Astrocyte (in vitro differentiated cells and primary cell): Measurements from ENCODE around the gene KSR2. TPM values are rescaled to one million over a fixed set of nuclear protein-coding genes. Genes with fewer than 3 reads are reported as not detected.

Source experiments
- DNase-seq: peaks from one replicate; pipeline ENCODE4 v3.0.0-alpha.2; 2010; ENCODE audit warnings: low read depth
- FAIRE-seq: peaks from 2 replicates; lab custom pipeline; 2011; peaks lifted over from hg19 to GRCh38; lab: Jason Lieb, UNC
- H2AFZ ChIP-seq: 2 replicates; pipeline ENCODE4 v1.6.0; 2012; ENCODE audit warnings: low read depth, low read length, inconsistent platforms
- H3K27ac ChIP-seq: 2 replicates; pipeline ENCODE4 v1.5.1; 2011; ENCODE audit warnings: low read depth, low read length, inconsistent platforms
- H3K27me3 ChIP-seq: 2 replicates; pipeline ENCODE4 v1.6.0; 2011; ENCODE audit warnings: low read length, inconsistent platforms; ENCODE audit not compliant: insufficient read depth
- H3K36me3 ChIP-seq: 2 replicates; pipeline ENCODE4 v1.5.1; 2011; ENCODE audit warnings: low read length, inconsistent platforms; ENCODE audit not compliant: insufficient read depth
- H3K4me1 ChIP-seq: 2 replicates; pipeline ENCODE4 v1.5.1; 2011; ENCODE audit warnings: low read length, inconsistent platforms; ENCODE audit not compliant: insufficient read depth
- H3K4me2 ChIP-seq: 2 replicates; pipeline ENCODE4 v1.6.0; 2012; ENCODE audit warnings: low read length, inconsistent platforms
- H3K4me3 ChIP-seq: 2 replicates; pipeline ENCODE4 v1.5.1; 2011; ENCODE audit warnings: low read depth, mild to moderate bottlenecking, low read length, inconsistent platforms; ENCODE audit not compliant: insufficient read depth
- H3K79me2 ChIP-seq: 2 replicates; pipeline ENCODE4 v1.6.0; 2012; ENCODE audit warnings: mild to moderate bottlenecking, low read length, inconsistent platforms; ENCODE audit not compliant: insufficient read depth
- H3K9ac ChIP-seq: 2 replicates; pipeline ENCODE4 v1.6.0; 2012; ENCODE audit warnings: mild to moderate bottlenecking, low read length, inconsistent platforms
- H3K9me3 ChIP-seq: 2 replicates; pipeline ENCODE4 v1.5.1; 2012; ENCODE audit warnings: low read depth, mild to moderate bottlenecking, low read length, inconsistent platforms; ENCODE audit not compliant: insufficient read depth
- H4K20me1 ChIP-seq: 2 replicates; pipeline ENCODE4 v1.6.0; 2012; ENCODE audit warnings: low read length, inconsistent platforms; ENCODE audit not compliant: insufficient read depth
- H3K27ac Mint-ChIP-seq: one replicate; pipeline ENCODE4 v1.8.0; 2021; ENCODE audit warnings: mild to moderate bottlenecking, mixed read lengths; ENCODE audit not compliant: unreplicated experiment
- H3K27me3 Mint-ChIP-seq: one replicate; pipeline ENCODE4 v1.8.0; 2021; ENCODE audit warnings: low read depth, mixed read lengths; ENCODE audit not compliant: unreplicated experiment
- H3K36me3 Mint-ChIP-seq: one replicate; pipeline ENCODE4 v1.8.0; 2021; ENCODE audit warnings: low read depth, mixed read lengths; ENCODE audit not compliant: unreplicated experiment
- H3K4me1 Mint-ChIP-seq: one replicate; pipeline ENCODE4 v1.8.0; 2021; ENCODE audit warnings: low read depth, mixed read lengths; ENCODE audit not compliant: unreplicated experiment
- H3K4me3 Mint-ChIP-seq: one replicate; pipeline ENCODE4 v1.8.0; 2021; ENCODE audit warnings: mild to moderate bottlenecking, moderate library complexity, mixed read lengths; ENCODE audit not compliant: unreplicated experiment
- H3K9me3 Mint-ChIP-seq: one replicate; pipeline ENCODE4 v1.8.0; 2021; ENCODE audit warnings: mild to moderate bottlenecking, mixed read lengths; ENCODE audit not compliant: unreplicated experiment
- CTCF ChIP-seq: IDR thresholded peaks from 2 replicates; pipeline ENCODE4 v1.5.1; 2011; ENCODE audit warnings: low read depth, mild to moderate bottlenecking, inconsistent platforms, low read length, moderate library complexity; ENCODE audit not compliant: insufficient read depth
- EZH2 ChIP-seq: IDR thresholded peaks from 2 replicates; pipeline ENCODE4 v1.6.1; 2012; ENCODE audit warnings: mild to moderate bottlenecking, low read length, inconsistent platforms; ENCODE audit not compliant: insufficient read depth
- total RNA-seq: library from RNA; stranded (reverse); gene quantifications from 2 replicates; pipeline ENCODE4 v1.2.1, GENCODE V29; 2021

KSR2 gene
- total RNA-seq, 1 donor from 2014 or later = 0.98 TPM

GRCh38 chr12:117684471-117684870 lies 284.3 kb downstream of the KSR2 start:
- no peak overlapping the region for H3K9ac ChIP-seq
- H3K79me2 ChIP-seq = no peaks in the 10 kb centered on the region
- no peaks in the 10 kb centered on the region for H3K9me3 ChIP-seq
- H3K4me2 ChIP-seq = peak overlapping the region; percentile 75
- no peak overlapping the region for H3K4me3 ChIP-seq
- no peak overlapping the region for H2AFZ ChIP-seq
- no peaks in the 10 kb centered on the region for H4K20me1 ChIP-seq
- peaks cover 57% of the 10 kb centered on the region for H3K4me1 Mint-ChIP-seq
- no peak overlapping the region for H3K4me3 Mint-ChIP-seq
- DNase-seq = no peak
- no peak for FAIRE-seq
- TF ChIP-seq CTCF = no peak
- TF ChIP-seq EZH2 = no peak
- H3K36me3 ChIP-seq = no peaks in the 10 kb centered on the region
- peaks cover 47% of the 10 kb centered on the region for H3K4me1 ChIP-seq
- no peaks in the 10 kb centered on the region for H3K9me3 Mint-ChIP-seq
- H3K27ac Mint-ChIP-seq = peak overlapping the region; percentile 99
- H3K36me3 Mint-ChIP-seq = no peaks in the 10 kb centered on the region
- H3K27me3 Mint-ChIP-seq = no peaks in the 10 kb centered on the region
- H3K27ac ChIP-seq = peak overlapping the region; percentile 85
- H3K27me3 ChIP-seq = no peaks in the 10 kb centered on the region

DNA sequence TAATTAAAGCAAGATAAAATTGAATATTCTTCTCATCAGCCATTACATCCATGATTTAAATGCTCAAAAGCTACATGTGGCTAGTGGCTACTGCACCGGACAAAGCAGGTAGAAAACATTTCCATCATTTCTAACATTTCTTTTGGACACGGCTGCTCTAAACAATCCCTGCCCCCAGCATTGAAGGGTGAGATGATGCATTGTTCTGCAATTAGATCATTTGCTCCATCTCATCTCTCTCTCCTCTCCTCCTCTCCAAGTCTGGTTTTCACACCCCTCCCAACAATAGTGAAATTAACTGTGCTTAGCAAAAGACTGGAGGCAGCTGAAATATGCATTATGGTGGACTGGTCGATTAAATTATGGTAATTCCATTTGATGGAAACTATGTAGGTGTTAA lies 288.5 kb downstream of the KSR2 start:
- no peak for TF ChIP-seq EZH2
- no peak for TF ChIP-seq CTCF
- Mint-ChIP-seq H3K4me3 (no peak overlapping the region), H3K36me3 (peaks cover 3% of the 10 kb centered on the region), H3K27ac (peak overlapping the region; percentile 80), H3K4me1 (peaks cover 27% of the 10 kb centered on the region), H3K27me3 (no peaks in the 10 kb centered on the region), H3K9me3 (no peaks in the 10 kb centered on the region)
- Histone ChIP-seq H3K9me3 (no peaks in the 10 kb centered on the region), H3K9ac (peak overlapping the region; percentile 18), H3K4me3 (no peak overlapping the region), H3K4me1 (peaks cover 25% of the 10 kb centered on the region), H3K36me3 (no peaks in the 10 kb centered on the region), H4K20me1 (no peaks in the 10 kb centered on the region), H3K4me2 (peak overlapping the region; percentile 62), H3K79me2 (no peaks in the 10 kb centered on the region), H3K27me3 (no peaks in the 10 kb centered on the region), H2AFZ (no peak overlapping the region), H3K27ac (peak overlapping the region; percentile 17)
- FAIRE-seq = no peak
- peak; percentile 53 for DNase-seq

- Histone ChIP-seq H2AFZ (no peak overlapping the region), H3K79me2 (no peaks in the 10 kb centered on the region), H3K27me3 (no peaks in the 10 kb centered on the region), H3K36me3 (no peaks in the 10 kb centered on the region), H3K9me3 (no peaks in the 10 kb centered on the region), H4K20me1 (no peaks in the 10 kb centered on the region), H3K4me2 (peak overlapping the region; percentile 62), H3K4me3 (no peak overlapping the region), H3K9ac (peak overlapping the region; percentile 18), H3K27ac (peak overlapping the region; percentile 17), H3K4me1 (peaks cover 20% of the 10 kb centered on the region)
- Mint-ChIP-seq H3K9me3 (peaks cover 3% of the 10 kb centered on the region), H3K27ac (peak overlapping the region; percentile 80), H3K36me3 (peaks cover 3% of the 10 kb centered on the region), H3K27me3 (no peaks in the 10 kb centered on the region), H3K4me3 (no peak overlapping the region), H3K4me1 (peaks cover 23% of the 10 kb centered on the region)
- FAIRE-seq = no peak
- no peak for TF ChIP-seq EZH2
- no peak for TF ChIP-seq CTCF
- peak; percentile 38 for DNase-seq
Observed at GRCh38 chr12:117679776-117680175, 289.0 kb downstream of the KSR2 start.
